NCI-H1417 treated with DMSO at 0.1 percent for 48 hours (cell line): ENCODE measurements around the gene FYN.

ENCODE experiments used
- DNase-seq: peaks from one replicate; lab custom pipeline; 2025; lab: John Stamatoyannopoulos, UW

Gene FYN

DNA sequence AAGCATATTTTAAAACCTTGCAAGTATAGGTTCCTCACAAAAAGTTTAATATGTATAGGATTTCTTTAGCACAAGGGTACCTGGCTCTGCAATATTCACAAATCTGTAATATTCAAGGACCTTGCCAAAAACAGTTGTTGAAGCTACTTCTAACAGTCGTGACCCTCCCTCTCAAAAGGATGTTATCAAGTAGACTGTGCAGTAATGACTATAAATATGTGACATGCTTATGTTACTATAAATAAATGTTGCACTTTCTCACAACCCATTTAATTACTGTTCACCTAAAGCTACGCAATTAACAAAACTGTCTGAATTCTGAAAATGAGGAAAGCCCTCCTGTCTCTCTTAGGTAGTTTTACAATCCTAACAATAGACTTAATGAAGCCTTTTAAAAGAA is 41.8 kb downstream of the FYN start:
- no peak for DNase-seq

DNA sequence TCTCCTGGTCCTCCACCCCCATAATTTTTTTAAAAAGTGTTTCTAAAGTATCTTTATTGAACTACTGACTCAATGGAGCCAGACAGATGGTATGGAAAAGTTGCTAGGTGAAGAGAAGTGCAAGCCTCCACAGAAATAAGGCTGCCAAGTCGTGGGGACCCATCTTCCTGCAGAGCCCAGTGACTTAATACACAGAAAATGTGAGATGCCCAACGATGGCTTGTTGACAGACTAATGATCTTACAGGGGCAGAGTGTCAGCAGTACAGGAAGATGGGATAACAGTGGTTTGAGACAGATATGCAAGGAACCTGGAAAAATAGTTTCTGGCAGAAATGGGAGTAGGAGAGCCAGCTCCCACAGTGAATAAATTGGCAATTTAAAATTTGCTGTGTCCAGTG is 43.3 kb downstream of the FYN start:
- DNase-seq = no peak

DNA sequence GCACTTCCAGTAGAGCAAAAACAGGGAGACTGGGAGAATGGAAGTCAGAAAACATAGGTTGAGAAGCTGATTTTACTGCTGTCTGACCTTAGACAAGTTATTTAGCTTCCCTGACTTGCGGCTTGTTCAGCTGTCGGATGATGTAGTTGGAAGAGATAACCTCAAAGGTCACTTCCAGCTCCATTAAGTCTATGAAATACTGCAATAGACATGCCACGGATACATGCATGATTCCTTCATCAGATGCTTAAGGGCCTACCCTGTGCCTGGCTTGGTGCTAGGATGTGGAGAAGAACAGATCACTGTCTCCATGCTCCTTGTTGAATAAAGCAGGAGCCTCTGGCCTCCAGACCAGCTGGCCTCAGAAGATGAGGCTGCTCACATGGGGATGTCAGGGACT is 43.7 kb downstream of the FYN start:
- DNase-seq = no peak

- DNase-seq = no peak
These were observed 44.4 kb downstream of the FYN start for GRCh38 chr6:111828809-111829208.

- no peak for DNase-seq
These were observed 47.7 kb downstream of the FYN start for GRCh38 chr6:111825439-111826086.

DNA sequence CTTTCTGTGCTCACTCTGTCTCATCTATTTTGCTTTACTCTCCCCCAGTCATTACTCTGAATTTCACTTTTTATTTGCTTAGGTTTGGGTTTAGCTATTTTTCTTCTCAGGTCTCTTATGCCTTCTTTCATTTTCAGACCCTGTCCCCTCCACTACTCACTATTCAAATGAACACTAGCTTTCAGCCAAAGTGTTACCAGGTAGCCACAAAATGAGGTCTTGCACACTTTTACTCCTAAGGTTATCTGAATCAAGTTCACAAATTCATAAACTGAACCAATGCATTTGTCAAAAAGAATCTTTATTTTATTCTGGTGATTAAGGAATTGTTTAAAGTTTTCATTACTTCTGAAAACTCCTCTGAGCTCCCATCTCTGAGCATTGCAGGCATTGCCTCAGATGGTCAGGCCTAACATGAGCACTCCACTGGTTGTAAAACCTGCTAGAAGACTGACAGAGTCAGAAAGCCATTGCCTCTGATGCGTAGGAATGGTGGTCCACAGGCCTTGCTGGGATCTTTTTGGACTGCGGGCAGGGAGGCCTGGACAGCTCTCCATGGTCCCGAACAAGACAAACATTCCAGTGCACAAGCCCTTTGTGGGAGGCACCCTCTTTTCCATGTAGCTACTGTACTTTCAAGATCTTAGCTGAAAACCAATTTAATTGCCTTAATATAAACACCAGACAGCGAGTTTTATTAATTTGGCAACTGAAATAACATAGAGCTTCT is 48.5 kb downstream of the FYN start:
- no peak for DNase-seq

DNA sequence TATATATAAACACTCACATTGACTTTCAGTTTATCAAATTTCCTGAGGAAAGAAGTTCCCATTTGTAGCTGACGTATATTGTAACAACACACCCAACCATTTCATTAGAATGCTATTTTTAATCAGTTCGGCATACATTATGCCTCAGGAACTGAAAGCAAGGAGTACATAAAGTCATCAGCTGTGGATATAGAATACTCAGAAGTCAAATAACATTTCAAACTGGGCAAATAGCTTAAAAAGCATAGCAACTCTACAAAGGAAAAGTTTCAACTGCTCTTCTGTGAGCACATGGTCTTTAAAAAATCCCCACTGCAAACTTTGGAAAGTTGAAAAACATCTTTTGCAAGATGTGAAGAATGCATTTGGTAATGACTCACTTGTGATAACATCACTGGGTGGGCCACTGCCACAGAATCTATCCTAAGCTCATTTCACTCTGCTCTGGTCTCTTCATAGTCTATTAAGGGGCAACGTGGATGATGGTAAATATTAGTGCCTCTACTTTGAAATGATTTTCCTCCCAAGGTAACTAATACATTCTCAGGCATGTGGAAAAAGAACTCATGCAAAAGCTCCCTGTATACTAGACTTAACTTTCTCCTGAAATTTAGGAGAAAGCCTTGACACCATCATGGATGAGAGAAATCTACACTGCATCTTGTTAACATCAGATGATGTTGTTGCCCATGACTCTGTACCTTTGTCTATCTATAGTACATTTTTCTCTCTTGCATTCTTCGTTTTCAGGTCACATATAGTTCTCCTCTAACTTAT is 49.2 kb downstream of the FYN start:
- no peak for DNase-seq

- DNase-seq = no peak
These were observed 50.2 kb downstream of the FYN start for GRCh38 chr6:111823012-111823411.

- DNase-seq = no peak
These were observed 53.8 kb downstream of the FYN start for GRCh38 chr6:111819458-111819857.

DNA sequence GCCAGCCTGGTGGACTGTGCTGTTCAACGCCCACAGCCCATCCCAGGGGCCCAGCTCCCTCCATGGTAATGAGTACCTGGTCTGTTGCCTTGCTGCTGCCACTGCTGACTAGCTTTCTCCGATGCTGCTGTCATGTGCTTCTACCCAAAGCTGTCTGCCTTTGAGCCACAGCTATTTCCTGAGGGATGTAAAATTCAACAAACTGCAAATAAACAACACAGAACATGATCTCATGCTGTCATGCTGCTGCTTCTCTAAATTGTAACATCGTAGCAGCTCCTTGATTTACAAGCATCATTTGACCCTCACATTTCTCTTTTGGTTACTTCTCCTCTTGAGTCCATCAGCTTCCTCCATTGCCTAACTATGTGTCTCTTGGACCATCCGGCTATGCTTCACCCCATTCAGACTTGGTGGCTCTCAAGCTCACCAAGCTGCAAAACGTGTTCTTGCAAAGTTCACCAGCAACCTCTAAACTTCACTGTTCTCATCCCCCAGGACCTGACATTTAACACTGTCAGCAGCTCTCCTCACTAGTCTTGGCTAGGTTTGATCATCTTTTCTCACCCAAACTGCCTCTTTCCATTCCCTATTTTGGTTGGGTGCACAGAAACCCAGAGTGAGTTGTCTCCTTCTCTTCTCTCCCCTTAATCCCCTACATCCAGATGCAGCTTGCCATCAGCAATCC is 54.6 kb downstream of the FYN start:
- no peak for DNase-seq

DNA sequence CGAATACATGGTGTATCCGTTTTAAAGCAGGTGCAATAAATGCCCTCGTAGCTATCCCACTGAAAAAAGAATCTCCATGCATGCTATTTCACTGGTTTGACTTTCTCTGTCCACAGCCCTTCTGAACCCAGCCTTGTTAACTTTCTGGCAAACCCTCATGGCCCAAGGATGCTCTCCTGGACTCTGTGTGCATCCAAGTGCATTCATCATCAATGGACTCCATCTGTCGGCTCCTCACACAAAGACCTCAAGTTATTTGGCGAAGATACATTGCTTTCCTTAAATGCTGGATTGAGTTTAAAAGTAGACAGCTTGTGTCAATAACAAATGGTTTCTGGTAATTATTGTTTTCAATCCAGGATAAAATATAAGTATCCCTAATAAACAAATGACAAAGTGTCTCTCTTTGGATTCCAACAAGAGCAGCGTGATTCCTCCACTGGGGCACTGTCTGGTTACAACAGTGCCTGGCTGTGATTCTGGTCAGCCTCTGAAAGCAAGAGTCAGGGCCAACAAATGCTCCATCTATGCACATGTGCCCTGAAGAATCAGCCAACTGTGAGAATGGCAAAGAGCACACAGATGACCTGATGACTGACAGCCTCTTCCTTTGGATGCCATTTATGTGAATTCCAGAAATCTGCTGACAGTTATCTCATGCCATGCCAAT is 55.7 kb downstream of the FYN start:
- DNase-seq = no peak

DNA sequence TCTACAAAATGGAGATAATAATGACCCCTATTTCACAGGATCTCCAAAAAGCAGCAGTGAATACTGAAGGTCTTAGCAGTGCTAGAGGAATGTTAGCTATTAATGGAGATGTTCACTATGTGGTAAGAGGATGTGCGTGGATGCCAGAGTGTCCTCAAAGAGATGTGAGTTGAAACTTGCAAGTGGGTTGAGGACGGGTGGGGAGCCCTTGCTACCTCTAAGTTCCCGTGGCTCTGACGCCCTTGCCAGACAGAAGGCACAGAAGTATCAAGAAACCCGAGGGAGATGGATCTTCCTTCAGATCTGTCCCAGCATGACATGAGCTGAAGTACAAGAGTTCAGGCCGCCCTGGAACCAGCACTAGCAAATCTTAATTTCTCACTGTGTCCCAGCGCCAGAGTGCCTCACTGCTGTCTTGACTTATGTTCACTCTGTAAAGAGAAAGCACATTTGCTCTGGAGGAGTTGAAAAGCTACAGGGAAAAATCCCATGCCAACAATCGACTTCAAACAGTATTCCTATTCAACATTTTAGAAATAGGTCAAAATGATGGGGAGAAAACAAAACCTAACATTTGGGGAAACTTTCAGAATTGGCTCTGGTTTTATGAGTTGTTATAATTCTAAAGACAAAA is 59.5 kb downstream of the FYN start:
- no peak for DNase-seq

DNA sequence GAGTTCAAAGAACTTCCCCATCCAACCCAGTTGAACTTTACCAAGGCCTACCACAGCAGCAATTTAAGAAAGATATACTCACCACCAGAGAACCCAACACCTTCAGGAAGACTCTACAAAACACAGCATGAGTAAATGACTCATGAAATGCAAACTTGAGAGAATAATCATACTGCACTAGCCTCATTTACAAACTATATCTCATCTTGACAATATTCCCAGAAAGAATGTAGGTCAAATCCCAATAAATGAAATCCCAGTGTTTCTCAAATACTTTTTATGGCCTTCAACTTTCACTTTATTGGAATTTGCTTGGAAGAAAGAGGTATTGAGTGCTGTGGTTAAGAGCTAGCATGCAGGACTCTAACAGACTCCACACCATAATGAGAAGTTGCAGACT is 60.0 kb downstream of the FYN start:
- no peak for DNase-seq

- DNase-seq = no peak
These were observed 60.9 kb downstream of the FYN start for GRCh38 chr6:111812060-111813038.

DNA sequence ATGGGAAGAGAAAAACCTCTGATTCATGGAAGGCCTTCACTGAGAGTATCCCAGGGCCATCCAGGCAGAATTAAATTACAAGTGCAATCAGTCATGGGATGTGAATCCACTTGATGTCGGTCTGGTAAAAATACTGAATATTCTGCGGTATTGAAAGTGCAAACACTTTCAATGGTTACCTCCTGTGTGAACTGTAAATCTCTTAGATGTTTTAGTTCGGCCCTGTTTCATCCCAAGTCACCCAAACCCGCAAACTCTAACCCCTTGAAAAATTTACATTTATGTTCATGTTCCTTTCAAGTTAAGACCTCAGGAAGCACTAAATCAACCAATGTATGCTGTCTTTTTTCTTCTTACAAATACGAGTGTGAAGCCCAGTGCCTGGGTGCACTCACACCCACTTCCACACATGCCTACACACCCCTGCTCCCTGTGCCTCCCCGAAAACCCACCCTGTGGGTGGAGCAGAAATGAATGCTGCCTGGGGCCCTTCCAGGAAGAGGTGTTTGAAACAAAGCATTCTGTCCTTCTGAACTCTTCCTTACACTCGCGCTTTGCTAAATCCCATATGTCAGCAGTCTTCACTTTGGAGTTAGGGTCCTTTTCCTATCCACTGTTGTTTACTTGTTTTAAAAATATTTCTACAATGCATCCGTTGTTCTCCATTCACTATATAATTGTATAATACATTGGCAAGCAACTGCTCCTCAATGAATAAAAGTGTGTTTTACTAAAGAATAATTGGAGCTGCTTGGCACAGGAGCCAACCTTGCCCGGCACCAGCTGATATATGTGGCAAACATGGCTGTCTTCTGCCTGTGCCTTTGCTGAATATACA is 62.7 kb downstream of the FYN start:
- DNase-seq = no peak

DNA sequence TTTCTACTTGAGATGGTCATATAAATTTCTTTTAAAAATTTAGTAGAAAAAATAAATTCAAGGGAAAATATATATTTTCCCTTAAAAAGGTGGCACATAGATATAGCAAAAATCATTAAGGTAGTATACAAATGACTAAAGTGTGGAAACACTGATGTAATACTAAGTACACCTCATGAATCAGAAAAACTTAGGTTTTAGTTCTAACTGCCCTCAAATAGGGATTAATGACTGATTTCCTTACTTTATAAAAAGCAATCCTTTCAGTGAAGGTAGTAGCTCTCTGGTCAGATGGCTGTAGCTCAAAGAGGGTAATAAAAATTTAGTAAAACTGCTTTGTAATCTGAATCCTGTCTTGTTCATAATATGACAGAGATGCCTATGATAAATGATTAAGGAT is 63.5 kb downstream of the FYN start:
- no peak for DNase-seq

DNA sequence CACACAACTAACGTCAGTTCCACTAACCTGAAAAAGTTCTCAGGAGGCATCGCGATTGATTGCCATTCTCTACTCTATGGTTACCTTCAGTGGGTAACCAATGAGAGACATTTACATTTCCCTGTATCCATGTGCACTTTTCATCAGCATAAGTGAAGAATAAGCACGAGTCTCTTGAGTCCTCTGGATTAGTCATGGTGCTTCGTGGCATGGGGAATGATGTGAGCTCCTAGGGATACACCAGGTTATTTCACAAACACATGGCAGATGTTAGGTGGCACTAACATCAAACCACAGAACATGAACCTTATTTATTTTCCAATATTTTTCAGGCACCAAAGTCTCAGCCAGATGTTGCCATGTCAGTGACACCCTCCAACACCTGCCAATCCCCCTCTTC is 64.0 kb downstream of the FYN start:
- DNase-seq = no peak

GRCh38 chr6:111808493-111808892 is 64.8 kb downstream of the FYN start:
- DNase-seq = no peak
